Uterus (tissue), 2 donors: ENCODE results near the gene MICAL2.

ENCODE experiments used
- CTCF ChIP-seq, 4 experiments: fragments of 200-600 bp in 2 of 4; fragments of 450-650 bp in 2 of 4; sonication (generic) in 2 of 4; IDR thresholded peaks; one replicate each; pipeline ENCODE4 v1.5.1; 2016 to 2019; ENCODE audit warnings: antibody characterized with exemption in 4 of 4, mild to moderate bottlenecking in 2 of 4, moderate library complexity in 1 of 4
- POLR2A ChIP-seq, 2 donors: fragments of 450-650 bp; IDR thresholded peaks; one replicate each; pipeline ENCODE4 v1.6.1; 2016; ENCODE audit warnings: antibody characterized with exemption in 2 of 2, mild to moderate bottlenecking in 1 of 2, moderate library complexity in 1 of 2

DNA sequence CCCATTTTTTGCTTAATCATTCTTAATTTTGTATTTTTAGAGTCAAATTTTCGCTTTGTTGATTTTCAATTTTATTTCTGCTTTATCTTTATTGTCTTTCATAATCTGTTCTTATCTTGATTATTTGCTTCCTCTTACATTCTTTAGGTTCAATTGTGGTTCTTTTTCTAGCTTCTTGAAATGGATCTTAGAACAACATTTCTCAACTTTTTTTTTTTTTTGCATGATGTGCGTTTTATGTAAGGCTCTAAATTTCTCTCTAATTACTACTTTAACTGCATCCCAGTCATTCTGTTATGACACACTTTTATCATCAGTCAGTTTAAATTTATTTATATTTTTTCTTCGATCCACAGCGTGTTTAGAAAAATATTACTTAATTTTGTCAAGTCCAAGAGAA is 201.7 kb downstream of the MICAL2 start:
- TF ChIP-seq CTCF (IDR thresholded peaks at IDR 0.05) (no peak), POLR2A (IDR thresholded peaks at IDR 0.05) (no peak)
